ENCODE measurements around the gene DIPK1A.
"Not testable (repeated sequence)": the region's sequence is repeated elsewhere in the genome, so short reads cannot be mapped to it uniquely, and the experiment has no call there.

The DIPK1A gene

GRCh38 chr1:92899780-92900179 lies 61.5 kb downstream of the DIPK1A start:
- peaks cover 28% of the 10 kb centered on the region for H3K79me2 ChIP-seq (ENCODE audit: low read length)
- TF ChIP-seq CTCF (IDR thresholded peaks at IDR 0.05; ENCODE audit: low read length), result no peak
- TF ChIP-seq EZH2phosphoT487 (IDR thresholded peaks at IDR 0.05; ENCODE audit: low read length), result no peak
- no peak for TF ChIP-seq EZH2 (optimal IDR thresholded peaks at IDR 0.05; ENCODE audit: low read depth, low read length)
- no peaks in the 10 kb centered on the region for H3K9me3 ChIP-seq (replicated peaks; ENCODE audit: insufficient read depth, low read length)
- H3K27ac ChIP-seq (ENCODE audit: low read length), result no peak overlapping the region
- no peak overlapping the region for H3K4me2 ChIP-seq (ENCODE audit: low read depth, low read length)
- H3K9me2 ChIP-seq (replicated peaks; ENCODE audit: insufficient read depth, low read length), result no peaks in the 10 kb centered on the region
- no peaks in the 10 kb centered on the region for H4K20me1 ChIP-seq (ENCODE audit: insufficient read depth, low read length)
- no peak for DNase-seq
- peaks cover 31% of the 10 kb centered on the region for H3K4me1 ChIP-seq (ENCODE audit: low read length)
- peaks cover 19% of the 10 kb centered on the region for H3F3A ChIP-seq (ENCODE audit: insufficient read depth, low read length)
- no peak overlapping the region for H3K4me3 ChIP-seq (ENCODE audit: low read length)
- no peaks in the 10 kb centered on the region for H3K27me3 ChIP-seq (replicated peaks; ENCODE audit: insufficient read depth, low read length)
- H3K36me3 ChIP-seq (replicated peaks; ENCODE audit: insufficient read depth, low read length), result no peaks in the 10 kb centered on the region
- H3K9ac ChIP-seq (ENCODE audit: low read length), result no peak overlapping the region
- no peak overlapping the region for H2AFZ ChIP-seq (ENCODE audit: low read length)

GRCh38 chr1:92898053-92898452 lies 63.2 kb downstream of the DIPK1A start:
- H4K20me1 ChIP-seq (ENCODE audit: insufficient read depth, low read length); H3K9me3 ChIP-seq (replicated peaks; ENCODE audit: insufficient read depth, low read length); H3K9ac ChIP-seq (ENCODE audit: low read length); H3K9me2 ChIP-seq (replicated peaks; ENCODE audit: insufficient read depth, low read length); DNase-seq; H3K36me3 ChIP-seq (replicated peaks; ENCODE audit: insufficient read depth, low read length); H3K4me3 ChIP-seq (ENCODE audit: low read length); H3K27ac ChIP-seq (ENCODE audit: low read length); H3F3A ChIP-seq (ENCODE audit: insufficient read depth, low read length); H2AFZ ChIP-seq (ENCODE audit: low read length); H3K4me2 ChIP-seq (ENCODE audit: low read depth, low read length); H3K27me3 ChIP-seq (replicated peaks; ENCODE audit: insufficient read depth, low read length): not testable (repeated sequence)
- H3K4me1 ChIP-seq (ENCODE audit: low read length), result peaks cover 22% of the 10 kb centered on the region
- peaks cover 28% of the 10 kb centered on the region for H3K79me2 ChIP-seq (ENCODE audit: low read length)

GRCh38 chr1:92887465-92887864 lies 73.8 kb downstream of the DIPK1A start:
- Histone ChIP-seq H3K9ac (ENCODE audit: low read length) (no peak overlapping the region), H3K27ac (ENCODE audit: low read length) (no peak overlapping the region), H3K4me1 (ENCODE audit: low read length) (peaks cover 8% of the 10 kb centered on the region; the same call in 1 of the 2 replicates), H3F3A (ENCODE audit: insufficient read depth, low read length) (no peaks in the 10 kb centered on the region), H3K9me3 (replicated peaks; ENCODE audit: insufficient read depth, low read length) (no peaks in the 10 kb centered on the region), H3K27me3 (replicated peaks; ENCODE audit: insufficient read depth, low read length) (no peaks in the 10 kb centered on the region), H3K9me2 (replicated peaks; ENCODE audit: insufficient read depth, low read length) (no peaks in the 10 kb centered on the region), H4K20me1 (ENCODE audit: insufficient read depth, low read length) (no peaks in the 10 kb centered on the region), H3K4me2 (ENCODE audit: low read depth, low read length) (no peak overlapping the region), H3K4me3 (ENCODE audit: low read length) (no peak overlapping the region), H3K36me3 (replicated peaks; ENCODE audit: insufficient read depth, low read length) (no peaks in the 10 kb centered on the region), H3K79me2 (ENCODE audit: low read length) (peaks cover 42% of the 10 kb centered on the region), H2AFZ (ENCODE audit: low read length) (no peak overlapping the region)
- no peak for TF ChIP-seq EZH2 (optimal IDR thresholded peaks at IDR 0.05; ENCODE audit: low read depth, low read length)
- TF ChIP-seq EZH2phosphoT487 (IDR thresholded peaks at IDR 0.05; ENCODE audit: low read length), result no peak
- TF ChIP-seq CTCF (IDR thresholded peaks at IDR 0.05; ENCODE audit: low read length), result no peak
- DNase-seq, result no peak

- H3K4me1 ChIP-seq (ENCODE audit: low read length), result peaks cover 8% of the 10 kb centered on the region; the same call in 1 of the 2 replicates
- no peaks in the 10 kb centered on the region for H3K9me2 ChIP-seq (replicated peaks; ENCODE audit: insufficient read depth, low read length)
- no peak for DNase-seq
- H2AFZ ChIP-seq (ENCODE audit: low read length), result no peak overlapping the region
- no peak overlapping the region for H3K4me2 ChIP-seq (ENCODE audit: low read depth, low read length)
- H3F3A ChIP-seq (ENCODE audit: insufficient read depth, low read length), result no peaks in the 10 kb centered on the region
- no peak overlapping the region for H3K4me3 ChIP-seq (ENCODE audit: low read length)
- peaks cover 42% of the 10 kb centered on the region for H3K79me2 ChIP-seq (ENCODE audit: low read length)
- H3K27me3 ChIP-seq (replicated peaks; ENCODE audit: insufficient read depth, low read length), result no peaks in the 10 kb centered on the region
- no peak overlapping the region for H3K9ac ChIP-seq (ENCODE audit: low read length)
- H4K20me1 ChIP-seq (ENCODE audit: insufficient read depth, low read length), result no peaks in the 10 kb centered on the region
- no peaks in the 10 kb centered on the region for H3K9me3 ChIP-seq (replicated peaks; ENCODE audit: insufficient read depth, low read length)
- H3K27ac ChIP-seq (ENCODE audit: low read length), result no peak overlapping the region
- H3K36me3 ChIP-seq (replicated peaks; ENCODE audit: insufficient read depth, low read length), result no peaks in the 10 kb centered on the region
- TF ChIP-seq EZH2phosphoT487 (IDR thresholded peaks at IDR 0.05; ENCODE audit: low read length), result no peak
- TF ChIP-seq CTCF (IDR thresholded peaks at IDR 0.05; ENCODE audit: low read length), result no peak
- no peak for TF ChIP-seq EZH2 (optimal IDR thresholded peaks at IDR 0.05; ENCODE audit: low read depth, low read length)
These were observed 74.3 kb downstream of the DIPK1A start for GRCh38 chr1:92886886-92887419.
